Mucosa of gallbladder (tissue), 1 donor: ENCODE data around the gene APC2. TPM values are rescaled to one million over a fixed set of nuclear protein-coding genes. Genes with fewer than 3 reads are reported as not detected.
"Not testable (repeated sequence)": the region's sequence is repeated elsewhere in the genome, so short reads cannot be mapped to it uniquely, and the experiment has no call there.

Experiments
- DNase-seq: peaks from one replicate; pipeline ENCODE4 v3.0.0-alpha.2; 2020; ENCODE audit warnings: low spot score
- total RNA-seq: library from RNA; stranded (reverse); gene quantifications from one replicate; pipeline ENCODE4 v1.2.1, GENCODE V29; 2021
- donor health status: DM: no; HTN: no; CAD: no.

APC2 gene
- total RNA-seq, 1 donor from 2014 or later = 0.43 TPM

GRCh38 chr19:1466018-1466460 is 16.1 kb downstream of the APC2 start:
- DNase-seq = no peak

- no peak for DNase-seq
Measured at GRCh38 chr19:1466461-1467214, 16.7 kb downstream of the APC2 start.

- DNase-seq = no peak
Measured at GRCh38 chr19:1467215-1467489, 17.2 kb downstream of the APC2 start.

GRCh38 chr19:1467490-1468273 is 17.8 kb downstream of the APC2 start:
- no peak for DNase-seq

GRCh38 chr19:1468274-1468820 is 18.4 kb downstream of the APC2 start:
- DNase-seq = no peak

- no peak for DNase-seq
Measured at GRCh38 chr19:1468821-1469254, 18.9 kb downstream of the APC2 start.

- no peak for DNase-seq
Measured at GRCh38 chr19:1469255-1470054, 19.5 kb downstream of the APC2 start.

GRCh38 chr19:1470055-1470304 is 20.1 kb downstream of the APC2 start:
- no peak for DNase-seq

- no peak for DNase-seq
Measured at GRCh38 chr19:1470305-1471009, 20.5 kb downstream of the APC2 start.

GRCh38 chr19:1471010-1471514 is 21.1 kb downstream of the APC2 start:
- DNase-seq = no peak

- DNase-seq = no peak
Measured at GRCh38 chr19:1471515-1472160, 21.7 kb downstream of the APC2 start.

- no peak for DNase-seq
Measured at GRCh38 chr19:1472231-1473084, 22.5 kb downstream of the APC2 start.

- no peak for DNase-seq
Measured at GRCh38 chr19:1473085-1473851, 23.3 kb downstream of the APC2 start.

GRCh38 chr19:1474011-1474764 is 24.3 kb downstream of the APC2 start:
- DNase-seq = no peak

GRCh38 chr19:1474765-1475351 is 24.9 kb downstream of the APC2 start:
- no peak for DNase-seq

- no peak for DNase-seq
Measured at GRCh38 chr19:1475751-1476437, 26.0 kb downstream of the APC2 start.

- not testable (repeated sequence) for DNase-seq
Measured at GRCh38 chr19:1477056-1477455, 27.1 kb downstream of the APC2 start.
